ENCODE results near the gene ATP6V0A4.

The ATP6V0A4 gene

DNA sequence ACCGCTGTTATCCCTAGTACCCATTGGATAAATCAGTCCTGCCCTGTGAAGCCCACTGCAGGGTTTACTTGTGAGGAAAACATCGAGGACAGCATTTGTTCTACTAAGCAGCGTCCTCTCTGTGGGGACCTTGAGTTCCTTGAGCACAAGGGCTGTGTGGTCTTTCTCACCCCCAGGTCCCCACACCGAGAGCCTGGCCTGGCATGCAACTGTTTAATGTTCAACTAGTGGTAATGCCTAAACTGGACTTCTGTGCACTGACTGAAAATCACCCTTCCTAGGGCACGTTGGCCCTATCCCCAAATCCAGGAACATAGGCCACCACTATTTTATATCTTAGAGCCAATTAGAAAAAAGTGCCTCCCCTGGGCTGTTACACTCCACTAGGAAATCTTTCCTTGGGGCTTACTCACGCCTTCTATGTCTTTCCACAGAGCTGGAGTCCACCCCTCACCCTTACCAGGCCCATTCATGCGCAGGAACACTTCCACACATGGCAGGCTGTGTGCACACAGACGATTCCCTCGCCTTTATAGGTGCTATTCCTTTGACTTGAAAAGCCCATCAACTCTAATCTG lies 1.9 kb downstream of the ATP6V0A4 start:
- TF ChIP-seq, protein P1, sequence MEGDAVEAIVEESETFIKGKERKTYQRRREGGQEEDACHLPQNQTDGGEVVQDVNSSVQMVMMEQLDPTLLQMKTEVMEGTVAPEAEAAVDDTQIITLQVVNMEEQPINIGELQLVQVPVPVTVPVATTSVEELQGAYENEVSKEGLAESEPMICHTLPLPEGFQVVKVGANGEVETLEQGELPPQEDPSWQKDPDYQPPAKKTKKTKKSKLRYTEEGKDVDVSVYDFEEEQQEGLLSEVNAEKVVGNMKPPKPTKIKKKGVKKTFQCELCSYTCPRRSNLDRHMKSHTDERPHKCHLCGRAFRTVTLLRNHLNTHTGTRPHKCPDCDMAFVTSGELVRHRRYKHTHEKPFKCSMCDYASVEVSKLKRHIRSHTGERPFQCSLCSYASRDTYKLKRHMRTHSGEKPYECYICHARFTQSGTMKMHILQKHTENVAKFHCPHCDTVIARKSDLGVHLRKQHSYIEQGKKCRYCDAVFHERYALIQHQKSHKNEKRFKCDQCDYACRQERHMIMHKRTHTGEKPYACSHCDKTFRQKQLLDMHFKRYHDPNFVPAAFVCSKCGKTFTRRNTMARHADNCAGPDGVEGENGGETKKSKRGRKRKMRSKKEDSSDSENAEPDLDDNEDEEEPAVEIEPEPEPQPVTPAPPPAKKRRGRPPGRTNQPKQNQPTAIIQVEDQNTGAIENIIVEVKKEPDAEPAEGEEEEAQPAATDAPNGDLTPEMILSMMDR (conservative IDR thresholded peaks at IDR 0.05; ENCODE audit: control insufficient read depth, insufficient read depth, low read depth, low read length), result no peak
- no peak overlapping the region for H3K4me3 ChIP-seq (ENCODE audit: control insufficient read depth, low read depth, low read length)
- no peak for DNase-seq (ENCODE audit: low read depth)

DNA sequence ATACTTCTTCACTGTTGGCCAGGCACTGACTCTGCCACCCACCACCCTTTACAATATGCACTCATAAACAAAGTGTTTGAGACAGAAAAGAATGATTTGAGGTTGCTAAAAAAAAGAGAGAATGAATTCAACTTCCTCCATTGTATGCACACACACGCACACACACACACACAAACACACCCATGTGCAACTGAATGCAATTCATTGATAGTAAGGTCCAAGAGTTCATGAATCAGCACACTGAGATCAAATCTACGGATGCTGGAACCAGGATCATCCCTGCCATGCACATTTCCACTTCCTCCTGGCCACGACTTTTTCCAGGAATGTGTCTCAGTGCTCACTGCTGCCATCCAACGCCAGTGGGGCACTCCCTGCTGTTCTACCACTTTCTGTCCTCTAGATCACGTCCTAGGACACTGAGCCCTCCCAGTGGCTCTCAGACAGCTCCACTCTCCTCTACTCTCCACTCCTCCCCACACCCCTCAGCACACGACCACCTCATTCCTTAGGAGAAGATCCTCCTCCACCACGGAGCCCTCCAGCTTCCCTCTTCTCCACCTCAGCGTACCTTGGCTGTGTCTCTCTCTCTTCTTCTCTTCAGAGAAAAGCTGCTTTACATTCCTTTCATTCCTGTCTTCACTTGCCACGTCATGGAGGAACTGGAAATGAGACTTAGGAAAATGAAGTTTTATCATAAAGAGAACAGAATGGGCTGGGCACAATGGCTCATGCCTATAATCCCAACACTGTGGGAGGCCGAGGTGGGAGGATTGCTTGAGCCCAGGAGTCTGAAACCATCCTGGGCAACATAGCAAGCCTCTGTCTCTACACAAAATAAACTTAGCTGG lies 12.2 kb downstream of the ATP6V0A4 start:
- no peak for DNase-seq (ENCODE audit: low read depth)
- TF ChIP-seq, protein P1 (conservative IDR thresholded peaks at IDR 0.05; ENCODE audit: control insufficient read depth, insufficient read depth, low read depth, low read length), result no peak
- no peak overlapping the region for H3K4me3 ChIP-seq (ENCODE audit: control insufficient read depth, low read depth, low read length)

DNA sequence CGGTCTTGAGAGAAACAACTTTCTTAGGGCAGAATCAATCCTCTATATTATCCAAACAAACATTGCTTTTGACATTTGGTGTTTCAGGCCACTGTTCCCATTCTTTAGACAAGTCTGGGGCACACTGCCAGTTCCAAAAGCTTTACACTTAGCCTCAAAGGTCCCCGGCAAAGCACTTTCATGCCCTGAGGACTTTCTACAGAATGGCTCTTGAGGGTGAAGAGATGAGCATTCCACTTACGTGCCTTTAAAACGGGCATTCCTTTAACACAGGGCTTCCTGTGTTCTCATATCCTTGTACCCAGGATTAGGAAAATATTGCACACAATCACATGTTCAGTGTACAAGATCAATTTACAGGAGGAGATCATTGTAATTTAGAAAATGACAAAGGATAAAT lies 13.3 kb downstream of the ATP6V0A4 start:
- DNase-seq (ENCODE audit: low read depth), result no peak
- no peak overlapping the region for H3K4me3 ChIP-seq (ENCODE audit: control insufficient read depth, low read depth, low read length)
- TF ChIP-seq, protein P1 (conservative IDR thresholded peaks at IDR 0.05; ENCODE audit: control insufficient read depth, insufficient read depth, low read depth, low read length), result no peak

DNA sequence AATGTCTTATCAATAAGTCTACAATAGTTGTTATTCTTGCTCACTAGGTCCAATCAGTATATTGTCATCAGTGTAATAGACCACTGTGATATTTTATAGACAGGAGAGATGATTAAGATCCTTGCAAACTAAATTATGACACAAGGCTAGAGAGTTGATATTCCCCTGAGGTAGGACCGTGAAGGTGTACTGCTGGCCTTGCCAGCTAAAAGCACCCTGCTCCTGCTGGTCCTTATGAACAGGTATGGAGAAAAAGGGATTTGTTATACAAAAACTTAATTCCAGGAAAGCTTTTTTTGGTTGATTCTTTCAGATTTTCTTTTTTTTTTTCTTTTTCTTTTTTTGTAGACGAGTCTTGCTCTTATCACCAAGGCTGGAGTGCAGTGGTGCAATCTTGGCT lies 17.0 kb downstream of the ATP6V0A4 start:
- TF ChIP-seq, protein P1 (conservative IDR thresholded peaks at IDR 0.05; ENCODE audit: control insufficient read depth, insufficient read depth, low read depth, low read length), result no peak
- DNase-seq (ENCODE audit: low read depth), result no peak
- no peak overlapping the region for H3K4me3 ChIP-seq (ENCODE audit: control insufficient read depth, low read depth, low read length)

DNA sequence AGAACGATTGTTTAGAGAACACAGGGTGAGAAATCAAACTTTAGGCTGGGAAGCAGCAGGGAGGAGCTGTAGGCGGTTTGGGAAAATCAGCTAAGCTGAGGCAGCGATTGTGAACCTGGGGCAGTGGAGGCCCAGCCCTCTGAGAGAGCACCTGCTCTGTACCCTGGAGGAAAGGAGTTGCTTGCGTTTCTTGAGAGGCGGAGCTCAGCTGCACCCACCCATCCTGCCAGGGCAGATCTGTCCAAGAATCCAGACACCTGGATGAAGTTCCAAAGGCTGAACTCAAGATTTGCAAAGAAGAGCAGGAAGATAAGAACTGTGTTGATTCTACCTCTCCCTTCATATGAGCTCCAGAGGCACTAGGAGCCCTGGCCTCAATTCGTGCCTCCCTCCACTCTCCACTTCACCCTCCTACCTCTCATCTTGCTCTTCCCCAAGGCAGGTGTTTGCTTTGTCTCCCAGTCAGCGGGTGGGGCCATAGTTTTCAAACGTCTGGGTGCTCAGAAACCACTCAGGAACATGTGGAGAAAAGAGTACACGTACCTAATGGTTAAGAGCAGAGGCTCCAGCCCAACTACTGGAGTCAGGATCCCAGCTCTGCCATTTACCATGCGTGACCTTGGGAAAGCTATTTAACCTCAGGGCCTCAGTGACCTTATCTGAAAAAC lies 21.7 kb downstream of the ATP6V0A4 start:
- no peak for DNase-seq (ENCODE audit: low read depth)
- TF ChIP-seq, protein P1 (conservative IDR thresholded peaks at IDR 0.05; ENCODE audit: control insufficient read depth, insufficient read depth, low read depth, low read length), result no peak
- H3K4me3 ChIP-seq (ENCODE audit: control insufficient read depth, low read depth, low read length), result no peak overlapping the region

DNA sequence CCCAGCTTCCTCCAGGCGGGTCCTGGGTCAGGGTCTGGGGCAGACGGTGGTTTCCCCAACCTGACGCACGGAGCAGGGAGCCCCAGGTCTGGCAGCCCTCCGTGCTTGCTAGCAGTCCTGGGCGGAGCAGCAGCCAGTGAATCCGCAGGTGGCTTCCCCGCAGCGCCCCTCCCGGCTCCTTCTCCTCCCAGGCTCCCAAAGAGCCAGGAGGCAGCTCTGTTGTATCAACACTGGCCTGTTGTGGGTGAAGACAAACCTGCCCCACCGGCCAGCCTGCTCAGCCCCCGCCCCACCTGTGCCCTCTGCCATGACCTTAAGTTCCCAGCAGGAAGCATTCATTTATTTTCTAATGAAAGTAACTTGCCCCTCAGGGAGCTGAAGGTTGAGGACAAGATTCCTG lies 24.2 kb downstream of the ATP6V0A4 start:
- DNase-seq (ENCODE audit: low read depth), result no peak
- TF ChIP-seq, protein P1 (conservative IDR thresholded peaks at IDR 0.05; ENCODE audit: control insufficient read depth, insufficient read depth, low read depth, low read length), result no peak
- no peak overlapping the region for H3K4me3 ChIP-seq (ENCODE audit: control insufficient read depth, low read depth, low read length)
